HG03280 (cell line): ENCODE measurements around the gene PTPA.
"Not testable (repeated sequence)": the region's sequence is repeated elsewhere in the genome, so short reads cannot be mapped to it uniquely, and the experiment has no call there.

ENCODE experiments used
- ATAC-seq: cut with Tn5 transposase; IDR thresholded peaks from one replicate; pipeline ENCODE4 v1.9.1; 2021; ENCODE audit warnings: mild to moderate bottlenecking, moderate library complexity; ENCODE audit not compliant: unreplicated experiment

The PTPA gene

GRCh38 chr9:129151469-129151868 lies 40.3 kb downstream of the PTPA start:
- ATAC-seq = no peak

DNA sequence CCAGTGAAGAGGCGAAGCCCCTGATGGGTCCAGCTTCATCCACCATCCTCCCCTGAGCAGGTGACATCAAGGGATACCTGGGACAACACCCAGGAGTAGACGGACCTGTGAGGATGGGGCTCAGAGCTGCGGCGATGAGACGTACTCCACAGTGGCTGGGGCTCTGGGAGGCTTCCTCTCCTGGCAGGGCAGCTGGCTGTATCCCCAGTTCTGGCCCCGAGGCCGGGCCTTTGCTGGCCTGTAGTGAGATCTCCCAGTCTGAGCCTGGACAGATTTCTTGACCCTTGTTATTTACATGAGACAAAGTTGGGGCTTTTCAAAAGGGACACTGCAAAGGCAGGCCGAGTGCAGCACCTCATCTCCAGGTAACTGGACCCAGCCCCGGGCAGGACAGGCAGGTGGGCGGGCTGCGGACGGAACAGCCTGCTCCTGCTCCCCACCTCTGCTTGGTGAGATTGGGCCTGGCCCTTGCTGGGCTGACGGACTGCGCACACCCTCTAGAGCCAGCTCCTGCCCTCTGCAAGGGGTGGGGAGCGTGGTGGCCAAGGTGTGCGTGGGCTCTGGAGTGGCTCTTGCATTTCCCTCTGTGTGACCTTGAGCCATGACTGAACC lies 43.8 kb downstream of the PTPA start:
- ATAC-seq = no peak

DNA sequence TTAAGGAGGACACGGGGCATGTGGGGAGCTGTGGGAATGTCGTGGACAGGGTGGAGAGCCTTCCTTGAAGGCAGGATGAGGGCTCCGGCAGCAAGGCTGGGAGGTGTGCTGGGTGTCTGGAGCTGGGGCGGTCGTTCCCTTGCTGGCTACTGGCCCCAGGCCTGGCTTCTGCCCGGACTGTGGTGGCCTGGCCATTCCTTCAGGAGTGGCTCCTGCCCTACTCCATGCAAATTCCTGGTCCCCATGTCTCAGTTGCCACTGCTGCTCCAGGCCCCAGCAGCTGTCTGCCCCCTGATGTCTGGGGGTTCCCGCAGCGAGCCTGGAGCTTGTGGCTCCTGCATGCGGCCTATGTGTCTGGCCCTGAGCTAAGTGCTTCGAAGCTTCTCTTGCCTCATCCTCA lies 44.9 kb downstream of the PTPA start:
- no peak for ATAC-seq

DNA sequence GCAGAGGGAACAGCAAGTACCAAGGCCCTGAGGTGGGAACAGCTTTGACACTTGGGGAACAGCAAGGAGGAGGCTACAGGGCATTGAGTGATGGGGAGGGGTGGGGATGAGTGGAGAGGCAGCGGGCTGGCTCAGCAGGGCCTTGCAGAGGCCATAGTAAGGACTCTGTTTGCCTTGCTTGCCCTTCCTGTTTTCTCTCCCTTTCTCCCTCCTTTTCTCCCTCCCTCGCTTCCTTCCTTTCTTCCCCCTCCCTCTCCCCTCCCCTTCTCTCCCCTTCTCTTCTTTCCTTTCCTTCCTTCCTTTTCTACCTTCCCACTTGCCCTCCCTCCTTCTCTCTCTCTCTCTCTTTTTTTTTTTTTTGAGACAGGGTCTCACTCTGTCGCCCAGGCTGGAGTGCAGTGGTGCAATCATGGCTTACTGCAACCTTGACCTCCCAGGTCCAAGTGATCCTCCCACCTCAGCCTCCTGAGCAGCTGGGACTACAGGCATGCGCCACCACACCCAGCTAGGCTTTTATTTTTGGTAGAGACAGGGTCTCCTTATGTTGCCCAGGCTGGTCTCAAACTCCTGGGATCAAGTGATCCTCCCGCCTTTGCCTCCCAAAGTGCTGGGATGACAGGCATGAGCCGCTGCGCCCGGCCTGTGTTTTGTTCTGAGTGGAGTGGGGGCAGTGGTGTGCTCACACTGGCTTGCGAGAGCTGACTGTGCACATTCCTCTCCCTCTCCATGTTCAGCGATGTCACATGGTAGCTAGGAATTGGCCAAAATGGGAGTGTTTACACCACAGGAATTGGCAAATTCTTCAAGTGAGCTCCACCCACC lies 49.7 kb downstream of the PTPA start:
- no peak for ATAC-seq

- no peak for ATAC-seq
Observed at GRCh38 chr9:129161534-129161837, 50.3 kb downstream of the PTPA start.

DNA sequence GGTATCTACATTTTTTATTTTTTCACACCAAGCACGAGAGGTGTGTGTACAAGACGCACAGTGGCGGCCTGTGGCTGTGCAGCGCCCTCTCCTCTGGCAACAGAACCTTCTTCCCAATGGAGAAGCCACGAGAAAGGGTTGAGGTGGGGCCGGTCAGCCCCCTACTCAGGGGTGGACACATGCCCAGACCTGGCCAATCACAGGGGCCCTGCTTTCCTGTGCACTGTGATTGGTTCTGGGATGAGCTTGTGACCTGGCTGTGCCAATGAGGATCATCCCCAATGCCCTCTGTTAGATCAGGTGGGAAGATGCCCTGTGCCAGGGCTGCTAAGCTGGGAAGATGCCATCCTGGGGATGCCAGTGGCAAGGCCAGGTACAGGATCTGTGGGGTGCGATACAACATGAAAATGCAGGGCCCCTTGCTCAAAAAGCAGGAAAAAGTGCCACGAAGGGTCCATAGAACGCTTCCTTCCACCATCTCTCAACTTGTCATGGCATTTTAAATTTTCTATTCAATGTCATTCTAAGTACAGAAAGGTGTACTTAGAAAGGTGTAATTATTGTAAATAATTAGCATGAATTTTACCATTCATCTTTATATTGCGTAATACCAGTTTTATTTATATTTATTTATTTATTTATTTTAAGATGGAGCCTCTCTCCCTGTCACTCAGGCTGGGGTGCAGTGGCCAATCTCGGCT lies 51.4 kb downstream of the PTPA start:
- no peak for ATAC-seq

DNA sequence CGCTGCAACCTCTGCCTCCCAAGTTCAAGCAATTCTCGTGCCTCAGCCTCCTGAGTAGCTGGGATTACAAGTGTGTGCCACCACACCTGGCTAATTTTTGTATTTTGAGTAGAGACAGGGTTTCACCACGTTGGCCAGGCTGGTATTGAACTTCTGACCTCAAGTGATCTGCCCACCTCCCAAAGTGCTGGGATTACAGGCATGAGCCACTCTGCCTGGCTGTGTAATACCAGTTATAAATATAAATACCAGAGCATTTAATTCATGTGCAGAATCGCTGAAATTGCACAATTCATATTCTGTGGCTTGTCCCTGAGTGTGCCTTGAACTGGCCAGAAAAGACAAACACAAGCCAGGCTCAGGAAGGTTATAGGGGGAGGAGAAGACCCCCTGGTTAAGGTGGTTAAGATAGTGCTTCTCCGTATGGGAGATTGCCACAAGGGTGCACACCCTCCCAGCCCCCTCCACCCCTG lies 52.0 kb downstream of the PTPA start:
- ATAC-seq = not testable (repeated sequence)

DNA sequence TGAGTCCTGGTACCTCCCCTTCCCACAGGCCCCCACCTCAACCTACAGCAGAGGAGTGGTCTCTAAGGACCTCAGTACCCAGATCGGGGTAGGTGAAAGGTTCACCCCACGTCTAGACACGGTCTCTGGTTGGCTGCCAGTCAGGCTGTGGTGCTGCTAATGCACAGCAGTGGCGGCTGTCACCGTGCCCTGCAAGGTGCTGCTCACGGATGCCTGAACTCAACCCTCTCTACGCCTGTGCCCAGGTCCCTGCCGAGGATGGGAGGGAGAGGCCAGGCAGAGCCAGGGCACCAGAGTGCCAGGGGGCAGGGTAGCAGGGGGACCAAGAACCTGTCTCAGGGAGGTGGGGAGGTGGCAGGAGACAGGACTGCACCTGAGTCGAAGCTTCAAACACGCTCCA lies 52.5 kb downstream of the PTPA start:
- no peak for ATAC-seq

- no peak for ATAC-seq
Observed at GRCh38 chr9:129164246-129164930, 53.2 kb downstream of the PTPA start.

DNA sequence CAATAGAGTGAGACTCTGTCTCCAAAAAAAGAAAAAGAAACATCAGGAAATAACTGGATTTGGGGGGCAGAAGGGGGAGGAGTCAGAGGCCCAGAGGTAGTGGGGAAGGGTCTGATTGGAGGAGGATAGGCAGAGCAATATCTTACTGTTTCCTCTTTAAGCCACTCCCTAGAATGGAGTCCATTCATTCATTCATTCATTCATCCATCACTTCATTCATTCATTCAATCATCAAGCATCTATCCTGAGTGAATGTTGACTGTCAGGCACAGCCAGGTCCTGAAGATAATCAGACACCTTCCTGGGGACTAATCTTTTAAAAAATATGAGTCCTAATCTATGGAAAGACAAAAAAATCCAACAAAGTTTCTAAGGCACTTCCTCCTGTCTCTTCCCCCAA lies 54.0 kb downstream of the PTPA start:
- no peak for ATAC-seq

GRCh38 chr9:129166623-129167557 lies 55.7 kb downstream of the PTPA start:
- no peak for ATAC-seq

GRCh38 chr9:129170229-129170628 lies 59.0 kb downstream of the PTPA start:
- ATAC-seq = no peak

GRCh38 chr9:129171993-129172751 lies 61.0 kb downstream of the PTPA start:
- no peak for ATAC-seq

DNA sequence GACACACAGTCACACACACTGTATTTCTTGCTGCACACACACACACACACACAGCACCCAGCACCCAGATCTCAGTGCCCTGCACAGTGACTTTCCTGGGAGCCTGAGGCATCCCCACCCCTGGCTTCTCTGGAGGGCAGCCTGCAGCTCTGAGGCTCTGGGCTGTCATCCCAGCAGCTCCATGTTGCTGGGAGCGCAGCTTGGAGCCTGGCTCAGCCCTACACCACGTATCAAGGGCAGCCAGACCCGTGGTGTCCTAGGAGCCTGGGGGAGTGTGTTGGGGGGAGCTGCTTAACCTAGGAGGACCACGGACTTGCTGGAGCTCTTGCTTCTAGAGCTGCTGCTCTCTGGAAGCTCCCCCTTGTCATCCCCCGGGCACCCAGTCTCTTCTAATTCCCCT lies 61.6 kb downstream of the PTPA start:
- ATAC-seq = no peak

DNA sequence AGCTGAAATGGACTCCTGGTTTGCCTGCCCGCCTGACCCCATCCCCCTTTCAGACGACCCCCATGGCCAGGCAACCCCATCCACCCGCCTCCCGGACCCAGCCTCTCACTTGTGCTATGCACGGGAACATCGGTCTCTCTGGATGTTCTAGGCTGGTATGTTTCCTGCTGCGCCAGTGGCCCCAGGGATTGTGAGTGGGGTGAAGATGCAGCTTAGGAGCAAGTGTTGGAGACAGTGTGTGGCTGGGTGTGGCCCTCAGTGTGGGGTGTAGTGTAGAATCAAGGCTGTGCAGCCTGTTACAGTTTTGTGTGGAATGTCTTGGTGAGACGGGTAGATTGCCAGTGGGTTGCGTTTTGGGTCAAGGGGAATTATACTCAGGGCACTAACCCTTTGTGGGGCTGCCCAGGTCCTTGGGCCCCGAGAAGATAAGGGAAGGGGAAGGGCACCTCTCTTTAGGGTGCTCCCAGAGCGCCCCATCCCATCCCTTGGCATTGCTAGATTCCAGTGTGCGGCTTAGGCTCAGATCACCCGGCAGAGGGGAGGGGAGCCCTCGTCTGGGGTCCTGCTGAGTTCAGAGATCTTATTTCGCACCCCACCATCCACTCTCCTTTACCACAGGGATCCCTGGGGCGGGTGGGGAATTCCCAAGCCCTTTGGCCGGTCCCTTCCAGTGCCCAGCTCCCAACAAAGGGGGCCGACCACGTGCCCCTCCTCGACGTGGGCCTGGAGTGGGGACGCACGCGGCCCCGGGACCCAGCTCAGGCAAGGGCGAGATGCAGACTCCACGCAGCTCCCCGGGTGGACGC lies 62.3 kb downstream of the PTPA start:
- no peak for ATAC-seq

DNA sequence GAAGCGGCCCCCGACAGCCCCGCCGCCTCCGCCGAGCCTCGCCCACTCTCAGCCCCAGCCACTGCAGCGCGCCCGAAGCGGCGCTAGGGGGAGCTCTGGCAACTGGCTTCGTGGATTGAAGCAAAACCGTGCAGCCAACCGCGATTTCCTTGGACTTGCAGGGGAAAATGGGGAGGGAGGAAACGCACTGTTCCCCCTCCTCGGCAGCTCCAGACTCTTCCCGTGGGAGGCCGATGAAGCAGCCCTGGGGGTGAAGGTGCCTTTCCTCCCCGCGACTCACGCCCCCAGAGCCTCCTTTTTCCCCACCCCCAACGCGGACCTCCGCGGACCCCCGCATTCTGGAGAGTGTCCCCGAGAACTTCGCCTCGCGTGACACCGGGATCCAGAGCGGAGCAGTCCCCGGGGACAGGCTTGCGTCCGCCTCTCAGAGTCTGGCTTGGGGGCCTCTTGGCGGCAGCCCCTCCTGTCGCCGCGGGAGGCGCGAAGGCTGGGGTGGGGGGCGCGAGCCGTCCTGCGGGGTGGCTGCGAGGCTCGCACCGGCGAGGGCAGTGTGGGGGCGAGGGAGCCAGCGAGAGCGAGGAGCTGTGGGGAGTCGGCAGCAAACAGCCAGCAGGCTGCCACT lies 63.0 kb downstream of the PTPA start:
- no peak for ATAC-seq

DNA sequence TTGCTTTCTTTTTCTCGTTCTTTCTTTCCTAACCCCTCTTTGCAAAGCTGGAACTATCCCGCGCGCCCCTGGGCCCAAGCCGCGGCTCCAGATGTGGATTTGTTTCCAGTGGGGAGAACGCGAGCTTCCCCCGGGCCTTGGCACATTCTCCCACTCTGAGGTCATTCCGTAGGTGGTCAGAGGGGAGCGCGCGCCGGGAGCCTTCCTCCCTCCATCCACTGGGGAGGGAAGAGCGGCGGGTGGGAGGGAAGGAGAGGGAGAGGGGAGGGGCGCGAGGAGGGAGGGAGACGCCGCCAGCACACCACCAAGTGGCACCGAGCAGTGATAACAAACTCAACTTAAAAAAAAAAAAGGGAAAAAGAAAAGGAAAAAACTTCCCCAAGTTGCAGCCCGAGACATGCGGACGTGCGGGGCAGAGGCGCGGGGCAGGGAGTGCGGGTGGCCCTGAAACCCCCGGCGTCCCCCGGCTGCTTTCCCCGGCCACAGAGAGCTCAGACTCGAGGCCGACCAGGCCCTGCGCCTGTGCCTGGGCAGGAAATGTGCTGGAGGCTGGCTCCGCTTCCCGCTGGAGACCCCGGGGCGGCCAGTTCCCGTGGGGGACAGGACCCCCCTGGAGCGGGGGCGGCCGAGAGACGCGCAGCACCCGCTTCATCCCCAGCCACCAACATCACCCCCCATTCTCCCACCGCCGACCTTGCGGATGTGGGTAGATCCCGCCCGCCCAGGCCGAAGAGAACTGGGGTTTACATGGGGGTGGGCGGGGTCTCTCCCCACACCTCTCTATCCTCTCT lies 63.7 kb downstream of the PTPA start:
- ATAC-seq = no peak

GRCh38 chr9:129175515-129175824 lies 64.3 kb downstream of the PTPA start:
- no peak for ATAC-seq
